HUES48 (cell line): ENCODE data around the gene GALNT14.
"Not testable (repeated sequence)": the region's sequence is repeated elsewhere in the genome, so short reads cannot be mapped to it uniquely, and the experiment has no call there.

Experiments used
- H3K27ac ChIP-seq: one replicate; pipeline ENCODE4 v1.7.0; 2013; ENCODE audit warnings: low read depth, low read length, inconsistent platforms
- H3K27me3 ChIP-seq: 2 replicates; pipeline ENCODE4 v1.6.1; 2013; ENCODE audit warnings: mild to moderate bottlenecking, low read length; ENCODE audit not compliant: control insufficient read depth, insufficient read depth
- H3K36me3 ChIP-seq: 2 replicates; pipeline ENCODE4 v1.6.1; 2013; ENCODE audit warnings: low read length; ENCODE audit not compliant: control insufficient read depth, insufficient read depth
- H3K4me1 ChIP-seq: 2 replicates; pipeline ENCODE4 v1.6.1; 2013; ENCODE audit warnings: mild to moderate bottlenecking, low read length; ENCODE audit not compliant: control insufficient read depth, insufficient read depth
- H3K4me3 ChIP-seq: 2 replicates; pipeline ENCODE4 v1.5.1; 2013; ENCODE audit warnings: mild to moderate bottlenecking, low read depth, low read length
- H3K9ac ChIP-seq: 2 replicates; pipeline ENCODE4 v1.6.1; 2013; ENCODE audit warnings: mild to moderate bottlenecking, low read depth, low read length, moderate library complexity
- H3K9me3 ChIP-seq: 2 replicates; pipeline ENCODE4 v1.6.1; 2013; ENCODE audit warnings: low read length; ENCODE audit not compliant: control insufficient read depth, insufficient read depth

The GALNT14 gene

GRCh38 chr2:31138037-31138962 is at the start of gene GALNT14:
Gene GALNT14 (minus strand): TSS chr2:31138440. CDS start chr2:31138086, 354 bp downstream.
- Histone ChIP-seq H3K36me3 (no peaks in the 10 kb centered on the region), H3K9me3 (peaks cover 3% of the 10 kb centered on the region; the same call in 1 of the 2 replicates), H3K4me1 (peaks cover 10% of the 10 kb centered on the region), H3K4me3 (peak within 1 kb of the TSS; percentile 67), H3K27me3 (peaks cover 73% of the 10 kb centered on the region), H3K27ac (no peak within 1 kb of the TSS), H3K9ac (peak within 1 kb of the TSS; percentile 59)

- H3K27ac ChIP-seq, result no peak overlapping the region
- H3K4me1 ChIP-seq, result no peaks in the 10 kb centered on the region
- no peak overlapping the region for H3K9ac ChIP-seq
- H3K27me3 ChIP-seq, result no peaks in the 10 kb centered on the region; the same call in 1 of the 2 replicates
- no peaks in the 10 kb centered on the region for H3K9me3 ChIP-seq
- H3K36me3 ChIP-seq, result no peaks in the 10 kb centered on the region
- no peak overlapping the region for H3K4me3 ChIP-seq
Measured at GRCh38 chr2:31187166-31187565, 48.9 kb upstream of the GALNT14 start.

- H3K9me3 ChIP-seq, H3K36me3 ChIP-seq, H3K9ac ChIP-seq, H3K4me3 ChIP-seq, H3K27me3 ChIP-seq, H3K4me1 ChIP-seq, H3K27ac ChIP-seq: not testable (repeated sequence)
Measured at GRCh38 chr2:31183973-31184372, 45.7 kb upstream of the GALNT14 start.

GRCh38 chr2:31176742-31177141 is 38.5 kb upstream of the GALNT14 start:
- Histone ChIP-seq H3K27me3 (no peaks in the 10 kb centered on the region), H3K36me3 (no peaks in the 10 kb centered on the region), H3K27ac (no peak overlapping the region), H3K4me3 (no peak overlapping the region), H3K9ac (no peak overlapping the region), H3K4me1 (no peaks in the 10 kb centered on the region), H3K9me3 (no peaks in the 10 kb centered on the region)

- H3K9me3 ChIP-seq, result no peaks in the 10 kb centered on the region
Measured at GRCh38 chr2:31171142-31171541, 32.9 kb upstream of the GALNT14 start.

GRCh38 chr2:31170071-31170698 is 31.9 kb upstream of the GALNT14 start:
- no peaks in the 10 kb centered on the region for H3K4me1 ChIP-seq
- no peaks in the 10 kb centered on the region for H3K36me3 ChIP-seq
- H3K27ac ChIP-seq, result no peak overlapping the region
- H3K4me3 ChIP-seq, result no peak overlapping the region
- no peak overlapping the region for H3K9ac ChIP-seq
- no peaks in the 10 kb centered on the region for H3K27me3 ChIP-seq
- H3K9me3 ChIP-seq, result no peaks in the 10 kb centered on the region

More at GRCh38 chr2:31171142-31171541, 32.9 kb upstream of the GALNT14 start:
- H3K27me3 ChIP-seq, result no peaks in the 10 kb centered on the region
- no peak overlapping the region for H3K4me3 ChIP-seq
- no peak overlapping the region for H3K27ac ChIP-seq
- H3K9ac ChIP-seq, result no peak overlapping the region
- H3K4me1 ChIP-seq, result no peaks in the 10 kb centered on the region
- no peaks in the 10 kb centered on the region for H3K36me3 ChIP-seq

- Histone ChIP-seq H3K4me1 (no peaks in the 10 kb centered on the region), H3K36me3 (no peaks in the 10 kb centered on the region), H3K27me3 (no peaks in the 10 kb centered on the region), H3K9ac (no peak overlapping the region), H3K27ac (no peak overlapping the region), H3K9me3 (no peaks in the 10 kb centered on the region), H3K4me3 (no peak overlapping the region)
Measured at GRCh38 chr2:31168291-31168690, 30.1 kb upstream of the GALNT14 start.

- H3K4me1 ChIP-seq, result no peaks in the 10 kb centered on the region
- H3K4me3 ChIP-seq, result no peak overlapping the region
- no peak overlapping the region for H3K27ac ChIP-seq
- no peaks in the 10 kb centered on the region for H3K9me3 ChIP-seq
- H3K27me3 ChIP-seq, result no peaks in the 10 kb centered on the region
- H3K9ac ChIP-seq, result no peak overlapping the region
- no peaks in the 10 kb centered on the region for H3K36me3 ChIP-seq
Measured at GRCh38 chr2:31166925-31167324, 28.7 kb upstream of the GALNT14 start.

- no peaks in the 10 kb centered on the region for H3K27me3 ChIP-seq
- no peak overlapping the region for H3K27ac ChIP-seq
- H3K9me3 ChIP-seq, result no peaks in the 10 kb centered on the region
- no peaks in the 10 kb centered on the region for H3K4me1 ChIP-seq
- no peaks in the 10 kb centered on the region for H3K36me3 ChIP-seq
- no peak overlapping the region for H3K9ac ChIP-seq
- H3K4me3 ChIP-seq, result no peak overlapping the region
Measured at GRCh38 chr2:31163011-31163539, 24.8 kb upstream of the GALNT14 start.

GRCh38 chr2:31161637-31162036 is 23.4 kb upstream of the GALNT14 start:
- H3K4me1 ChIP-seq, result no peaks in the 10 kb centered on the region
- H3K36me3 ChIP-seq, result no peaks in the 10 kb centered on the region
- H3K4me3 ChIP-seq, result no peak overlapping the region
- no peaks in the 10 kb centered on the region for H3K9me3 ChIP-seq
- H3K27me3 ChIP-seq, result no peaks in the 10 kb centered on the region
- H3K9ac ChIP-seq, result no peak overlapping the region
- no peak overlapping the region for H3K27ac ChIP-seq

- H3K9me3 ChIP-seq, result no peaks in the 10 kb centered on the region
Measured at GRCh38 chr2:31151501-31151900, 13.3 kb upstream of the GALNT14 start.

More at GRCh38 chr2:31151501-31151900, 13.3 kb upstream of the GALNT14 start:
- Histone ChIP-seq H3K9ac (no peak overlapping the region), H3K27ac (no peak overlapping the region), H3K4me3 (no peak overlapping the region), H3K36me3 (no peaks in the 10 kb centered on the region), H3K27me3 (no peaks in the 10 kb centered on the region), H3K4me1 (no peaks in the 10 kb centered on the region)
